Measurements from ENCODE around the gene RAB11FIP5.
"Not testable (repeated sequence)": the region's sequence is repeated elsewhere in the genome, so short reads cannot be mapped to it uniquely, and the experiment has no call there.

RAB11FIP5 gene

GRCh38 chr2:73111073-73112025, 1.4 kb downstream of the RAB11FIP5 start:
- DNase-seq (ENCODE audit: low read depth in 2 of 2): no peak

DNA sequence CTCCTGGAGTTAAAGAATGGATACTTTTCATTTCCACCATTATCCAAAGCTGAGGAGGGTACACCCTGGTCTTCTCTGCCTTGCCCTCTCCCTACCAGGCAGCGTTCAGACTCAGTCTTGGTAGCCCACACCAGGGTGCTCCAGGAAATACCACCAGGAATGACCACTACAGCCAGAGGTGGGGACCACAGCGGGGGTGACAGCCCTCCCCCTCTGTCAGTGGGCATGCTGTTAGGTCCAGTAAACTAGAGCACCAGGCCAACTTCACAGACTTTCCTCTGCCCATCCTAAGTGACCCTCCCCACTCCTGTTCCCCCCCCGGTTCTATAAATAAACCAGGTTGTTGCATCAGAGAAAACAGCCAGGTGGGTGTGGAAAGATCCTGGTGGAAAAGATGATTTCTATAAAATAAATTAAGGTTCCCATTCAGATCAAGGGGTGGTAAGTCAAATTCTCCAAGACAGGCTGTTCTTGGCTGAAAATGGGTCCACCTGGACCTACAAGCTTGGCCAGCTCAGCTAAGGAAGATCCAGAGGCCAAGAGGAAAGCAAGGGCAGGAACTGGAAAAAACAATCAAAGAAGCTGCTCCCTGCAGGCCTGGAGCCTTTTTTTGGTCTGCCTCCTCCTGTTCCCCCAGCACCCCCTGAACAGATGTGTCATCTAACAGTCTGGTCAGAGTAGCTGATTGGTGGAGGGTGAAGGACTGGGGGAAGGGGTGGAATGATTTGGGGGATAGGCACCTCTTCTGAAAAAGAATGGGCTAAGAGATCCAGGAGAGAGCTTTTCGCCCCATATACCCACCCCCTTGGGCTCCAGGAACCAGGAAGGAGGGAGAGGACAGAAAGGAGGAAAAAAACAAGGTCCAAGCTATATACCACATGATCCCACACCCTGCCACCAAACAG, 2.3 kb downstream of the RAB11FIP5 start:
- no peak for DNase-seq (ENCODE audit: low read depth in 2 of 2)

GRCh38 chr2:73109431-73110167, 3.1 kb downstream of the RAB11FIP5 start:
- no peak for DNase-seq (ENCODE audit: low read depth in 2 of 2)

GRCh38 chr2:73107211-73107926, 5.4 kb downstream of the RAB11FIP5 start:
- no peak for DNase-seq (ENCODE audit: low read depth in 2 of 2)

DNA sequence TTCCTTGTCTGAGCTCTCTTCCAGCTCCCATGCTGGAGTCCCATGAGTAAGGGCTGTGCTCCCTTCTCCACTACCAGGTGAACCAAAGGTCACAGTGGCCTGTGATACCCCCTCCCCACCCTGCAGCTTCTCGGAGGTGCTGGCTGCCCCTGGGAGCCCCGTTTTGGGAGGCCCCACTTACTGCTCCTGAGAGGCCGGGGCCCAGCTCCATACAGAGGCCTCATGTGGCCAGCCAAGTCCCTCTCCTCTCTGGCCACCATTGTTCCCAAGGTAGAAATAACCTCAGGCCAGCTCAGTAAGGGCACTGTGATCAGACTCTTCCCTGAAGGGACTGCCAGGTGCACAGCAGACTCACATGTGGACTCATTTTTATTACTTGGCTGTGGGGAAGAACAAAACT, 6.0 kb downstream of the RAB11FIP5 start:
- DNase-seq (ENCODE audit: low read depth in 2 of 2): no peak

- DNase-seq (ENCODE audit: low read depth in 2 of 2): no peak
Observed at GRCh38 chr2:73105511-73105971, 7.2 kb downstream of the RAB11FIP5 start.

GRCh38 chr2:73104933-73105332, 7.8 kb downstream of the RAB11FIP5 start:
- DNase-seq (ENCODE audit: low read depth in 2 of 2): no peak

DNA sequence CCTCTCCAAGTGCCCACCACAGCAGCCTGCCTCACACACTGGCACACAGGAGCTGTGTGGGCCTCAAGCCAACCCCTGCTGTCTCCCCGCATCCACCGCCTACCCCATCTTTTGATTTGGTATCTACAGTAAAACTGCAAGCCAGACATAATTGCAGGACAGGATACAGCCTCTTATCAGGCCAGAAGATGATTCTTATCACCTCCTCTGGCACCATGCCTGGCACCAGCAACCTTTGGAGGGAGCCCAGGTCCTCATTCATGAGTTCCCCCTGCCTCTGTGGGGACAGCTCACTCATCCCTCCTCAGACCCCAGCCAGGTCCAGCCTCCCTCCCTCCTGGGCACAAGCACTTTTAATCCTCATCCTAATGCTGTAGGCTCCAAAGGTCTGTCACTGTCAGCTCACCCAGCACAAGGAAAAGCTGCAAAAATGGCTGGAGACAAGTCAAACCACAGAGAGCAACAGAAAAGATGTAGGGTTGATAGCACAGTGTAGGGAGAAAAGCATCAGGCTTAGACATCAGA, 9.7 kb downstream of the RAB11FIP5 start:
- DNase-seq (ENCODE audit: low read depth in 2 of 2): no peak

GRCh38 chr2:73101626-73102256, 11.0 kb downstream of the RAB11FIP5 start:
- no peak for DNase-seq (ENCODE audit: low read depth in 2 of 2)

GRCh38 chr2:73100956-73101355, 11.8 kb downstream of the RAB11FIP5 start:
- DNase-seq (ENCODE audit: low read depth in 2 of 2): no peak

DNA sequence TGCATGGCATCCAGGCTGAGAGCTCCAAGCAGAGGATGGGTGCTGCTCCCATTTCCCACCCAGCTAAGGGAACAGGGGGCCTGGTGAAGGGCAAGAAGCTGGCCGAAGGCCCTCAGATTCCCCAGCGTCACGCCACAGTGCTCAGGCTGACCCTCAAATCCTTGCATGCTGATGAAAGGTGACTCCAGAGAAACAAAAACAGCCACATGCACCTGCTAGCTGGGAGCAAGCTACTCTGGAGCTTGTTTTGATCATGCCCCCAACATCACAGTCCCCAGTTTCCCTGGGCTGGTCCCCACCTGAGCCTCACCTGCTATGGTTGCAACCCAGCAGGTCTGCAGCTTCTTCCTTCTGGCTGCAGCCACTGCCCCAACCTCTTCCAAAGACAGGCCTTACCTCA, 13.3 kb downstream of the RAB11FIP5 start:
- no peak for DNase-seq (ENCODE audit: low read depth in 2 of 2)

DNA sequence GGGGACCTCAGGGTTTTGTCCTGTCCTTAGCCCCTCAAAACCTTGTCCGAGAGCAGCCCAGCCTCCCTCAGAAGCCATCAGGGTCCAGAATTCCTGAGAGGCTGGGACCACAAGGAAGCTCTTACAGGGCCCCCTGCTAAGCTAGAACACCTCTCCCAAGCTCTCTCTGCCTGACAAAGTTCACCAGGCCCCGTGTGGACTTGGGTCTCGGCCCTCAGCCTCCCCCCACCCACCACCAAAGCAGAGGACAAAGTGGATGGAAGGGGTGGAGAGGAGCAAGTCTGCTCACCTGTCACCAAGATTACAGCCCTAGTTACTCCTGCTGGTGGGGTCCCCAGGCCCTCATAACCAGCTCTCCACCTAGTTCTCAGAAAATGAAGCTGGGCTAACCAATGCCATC, 16.8 kb downstream of the RAB11FIP5 start:
- no peak for DNase-seq (ENCODE audit: low read depth in 2 of 2)

DNA sequence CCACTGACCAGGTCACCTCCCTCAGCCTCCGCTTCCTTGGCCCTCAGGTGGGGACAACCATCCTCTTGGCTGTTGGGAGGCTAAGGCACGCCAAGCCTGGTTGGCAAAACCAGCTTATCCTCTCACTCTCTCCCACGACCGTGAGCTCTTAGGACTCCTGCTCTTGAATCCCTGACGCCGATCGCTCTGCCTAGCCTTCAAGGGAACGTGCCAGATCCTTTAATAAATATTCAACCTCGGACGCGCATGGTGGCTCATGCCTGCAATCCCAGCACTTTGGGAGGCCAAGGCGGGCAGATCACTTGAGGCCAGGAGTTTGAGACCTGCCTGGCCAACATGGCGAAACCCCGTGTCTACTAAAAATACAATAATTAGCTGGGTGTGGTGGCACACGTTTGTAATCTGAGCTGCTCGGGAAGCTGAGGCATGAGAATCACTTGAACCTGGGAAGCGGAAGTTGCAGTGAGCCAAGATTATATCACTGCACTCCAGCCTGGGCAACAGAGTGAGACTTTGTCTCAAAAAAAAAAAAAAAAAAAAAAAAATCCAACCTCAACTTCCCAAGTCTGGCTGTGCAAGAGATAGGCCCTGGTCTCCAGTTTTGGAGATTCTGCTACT, 19.0 kb downstream of the RAB11FIP5 start:
- DNase-seq (ENCODE audit: low read depth in 2 of 2): not testable (repeated sequence)

DNA sequence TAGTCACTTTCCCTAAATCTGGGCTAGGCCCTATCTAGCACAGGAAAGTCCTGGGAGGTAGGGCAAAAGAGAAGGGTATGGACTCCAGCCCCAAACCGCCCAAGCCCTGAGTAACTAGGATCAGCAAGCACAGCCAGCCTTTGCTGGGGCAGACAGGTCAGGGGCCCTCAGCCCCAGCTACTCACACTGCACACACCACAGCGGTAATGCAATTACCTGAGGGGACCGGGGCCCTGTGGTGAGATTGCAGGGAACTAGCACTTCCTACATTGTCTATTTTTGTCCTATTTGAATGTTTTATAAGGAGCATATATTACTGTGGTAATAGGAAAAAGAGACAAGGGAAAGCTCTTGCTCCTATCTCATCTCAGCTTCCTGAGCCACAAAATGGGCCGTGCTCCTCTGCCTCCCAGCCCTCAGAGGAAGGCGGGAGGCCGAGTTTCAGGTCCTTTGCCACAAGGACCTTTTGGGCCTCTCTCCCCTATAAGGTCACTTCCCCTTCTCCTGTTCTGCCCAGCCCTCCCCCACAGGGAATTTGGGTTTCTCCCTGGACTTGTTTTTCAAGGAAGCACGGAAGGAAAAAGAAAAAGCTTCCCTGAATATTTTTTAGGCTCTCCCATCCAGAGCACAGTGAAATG, 20.5 kb downstream of the RAB11FIP5 start:
- DNase-seq (ENCODE audit: low read depth in 2 of 2): no peak

DNA sequence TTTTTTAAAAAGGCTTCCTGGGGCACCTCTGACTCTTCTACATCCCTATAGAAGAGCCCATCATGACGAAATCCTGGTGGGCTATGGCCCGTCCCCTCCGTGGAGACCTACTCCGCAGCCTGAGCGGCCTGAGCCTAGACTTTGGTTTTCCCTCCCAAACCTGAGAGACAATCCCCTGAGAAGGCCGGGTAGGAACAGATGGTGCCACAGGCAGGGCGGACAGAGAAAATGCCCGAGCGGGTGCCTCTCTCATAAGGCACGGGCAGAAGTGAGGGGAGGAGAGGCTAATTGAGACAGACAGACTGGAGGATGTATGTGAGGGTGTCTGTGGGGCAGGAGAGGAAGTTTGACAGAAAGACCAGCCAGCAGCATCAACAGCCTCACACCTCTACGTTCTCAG, 21.1 kb downstream of the RAB11FIP5 start:
- no peak for DNase-seq (ENCODE audit: low read depth in 2 of 2)

DNA sequence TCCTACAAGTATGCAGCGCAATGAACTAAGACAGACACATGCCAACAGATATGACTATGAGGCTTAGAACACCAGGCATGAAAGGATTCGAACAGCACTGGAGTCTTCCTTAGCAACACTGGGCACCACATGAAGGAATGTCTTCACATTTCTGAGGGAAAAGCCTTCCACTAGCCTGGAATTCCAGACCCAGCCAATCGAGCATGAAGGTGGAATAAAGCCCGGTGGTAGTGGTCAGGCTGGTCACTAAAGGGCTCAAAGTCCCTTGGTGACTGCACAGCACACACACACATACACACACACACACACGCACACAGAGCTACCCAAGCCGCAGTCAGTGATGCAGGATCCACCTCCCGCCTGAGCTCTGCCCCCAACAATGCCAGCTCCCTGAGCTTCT, 21.6 kb downstream of the RAB11FIP5 start:
- DNase-seq (ENCODE audit: low read depth in 2 of 2): no peak

DNA sequence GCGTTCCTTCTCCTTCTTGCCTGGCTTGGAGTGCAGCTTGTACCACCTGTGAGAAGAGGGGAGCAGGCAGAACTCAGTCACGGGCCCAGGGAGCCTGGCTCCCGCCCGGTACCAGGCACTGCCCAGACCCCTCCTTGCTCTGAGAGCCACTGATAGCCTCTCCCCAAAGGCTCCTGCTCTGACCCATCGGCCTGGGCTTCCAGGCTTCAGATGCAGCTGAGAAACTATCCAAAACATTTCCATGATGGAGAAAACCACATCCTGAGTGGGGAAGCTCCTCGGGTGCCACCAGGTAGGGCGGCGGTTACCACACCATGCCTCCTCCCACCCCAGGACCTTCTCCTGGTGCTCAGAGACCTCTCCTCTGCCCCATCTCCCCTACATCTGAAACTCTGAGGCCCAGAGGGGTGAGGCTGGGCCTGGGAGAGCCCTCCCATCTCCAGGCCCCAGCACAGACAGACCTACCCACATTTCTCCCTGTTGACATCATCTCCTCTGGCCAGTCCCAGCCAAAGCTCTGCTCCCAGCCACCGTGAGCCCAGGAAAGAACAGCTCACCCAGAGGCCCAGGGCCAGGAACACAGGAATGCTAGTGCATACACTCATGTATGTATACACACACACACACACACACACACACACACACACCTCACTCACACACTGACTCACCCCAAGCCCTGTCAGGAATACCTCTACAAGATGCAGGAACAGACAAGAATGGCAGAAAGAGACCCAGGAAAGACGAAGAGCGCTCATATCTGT, 23.3 kb downstream of the RAB11FIP5 start:
- no peak for DNase-seq (ENCODE audit: low read depth in 2 of 2)

DNA sequence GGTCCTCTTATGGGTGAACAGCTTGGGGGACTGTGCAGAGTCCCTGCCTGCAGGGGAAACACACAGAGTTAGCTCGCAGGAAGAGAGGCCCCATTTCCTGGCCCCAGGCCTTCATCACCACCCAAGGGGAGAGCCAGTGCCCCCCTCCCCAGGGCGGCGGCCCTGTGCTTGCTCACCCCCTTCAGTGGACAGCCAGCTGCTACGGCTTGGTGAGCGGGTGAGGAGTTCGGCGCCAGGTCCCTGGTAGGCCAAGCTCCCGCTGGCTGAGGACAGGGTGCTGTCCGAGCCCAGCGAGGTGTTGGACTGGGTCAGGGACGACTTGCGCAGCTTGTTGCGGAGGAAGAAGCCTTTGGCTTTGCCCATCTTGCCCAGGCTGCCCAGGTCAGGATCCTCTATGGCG, 24.0 kb downstream of the RAB11FIP5 start:
- DNase-seq (ENCODE audit: low read depth in 2 of 2): no peak

GRCh38 chr2:73088211-73088610, 24.5 kb downstream of the RAB11FIP5 start:
- DNase-seq (ENCODE audit: low read depth in 2 of 2): no peak
